SU-DHL-6 (cell line): ENCODE results near the gene GRIFIN.

Experiments
- EZH2phosphoT487 ChIP-seq: fragments of 200-600 bp; sonication (generic), shearing (Covaris generic); conservative IDR thresholded peaks from 2 replicates; pipeline ENCODE4 v1.6.1; 2018; ENCODE audit warnings: mild to moderate bottlenecking, antibody characterized with exemption, low read length, moderate library complexity, mixed read lengths
- TF ChIP-seq, protein P1 (sequence below): fragments of 200-600 bp; sonication (generic); IDR thresholded peaks from one replicate; pipeline ENCODE4 v1.5.1; 2017; ENCODE audit warnings: antibody characterized with exemption, mild to moderate bottlenecking, low read length, moderate library complexity; ENCODE audit not compliant: insufficient read depth, poor library complexity, severe bottlenecking

DNA sequence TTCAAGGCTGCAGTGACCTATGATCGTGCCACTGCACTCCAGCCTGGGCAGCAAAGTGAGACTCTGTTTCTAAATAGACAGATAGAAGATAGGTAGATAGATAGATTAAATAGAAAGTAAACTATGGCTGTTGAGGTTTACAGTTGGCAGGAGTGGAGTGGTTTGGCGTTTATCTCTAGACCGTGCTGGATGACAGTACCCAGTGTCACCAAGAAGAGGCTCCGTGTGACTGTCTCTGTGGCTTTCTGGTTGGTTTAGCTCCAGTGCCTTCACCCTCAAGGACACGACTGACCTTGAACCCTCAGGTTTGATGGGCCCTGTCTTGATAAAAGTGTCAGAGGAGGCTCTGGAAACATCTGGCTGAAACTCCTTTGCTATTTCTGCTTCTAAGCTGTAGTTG, 41.1 kb downstream of the GRIFIN start:
- TF ChIP-seq, protein P1, sequence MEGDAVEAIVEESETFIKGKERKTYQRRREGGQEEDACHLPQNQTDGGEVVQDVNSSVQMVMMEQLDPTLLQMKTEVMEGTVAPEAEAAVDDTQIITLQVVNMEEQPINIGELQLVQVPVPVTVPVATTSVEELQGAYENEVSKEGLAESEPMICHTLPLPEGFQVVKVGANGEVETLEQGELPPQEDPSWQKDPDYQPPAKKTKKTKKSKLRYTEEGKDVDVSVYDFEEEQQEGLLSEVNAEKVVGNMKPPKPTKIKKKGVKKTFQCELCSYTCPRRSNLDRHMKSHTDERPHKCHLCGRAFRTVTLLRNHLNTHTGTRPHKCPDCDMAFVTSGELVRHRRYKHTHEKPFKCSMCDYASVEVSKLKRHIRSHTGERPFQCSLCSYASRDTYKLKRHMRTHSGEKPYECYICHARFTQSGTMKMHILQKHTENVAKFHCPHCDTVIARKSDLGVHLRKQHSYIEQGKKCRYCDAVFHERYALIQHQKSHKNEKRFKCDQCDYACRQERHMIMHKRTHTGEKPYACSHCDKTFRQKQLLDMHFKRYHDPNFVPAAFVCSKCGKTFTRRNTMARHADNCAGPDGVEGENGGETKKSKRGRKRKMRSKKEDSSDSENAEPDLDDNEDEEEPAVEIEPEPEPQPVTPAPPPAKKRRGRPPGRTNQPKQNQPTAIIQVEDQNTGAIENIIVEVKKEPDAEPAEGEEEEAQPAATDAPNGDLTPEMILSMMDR = no peak
- no peak for TF ChIP-seq EZH2phosphoT487
